ENCODE results near the gene ATP8A2.
A peak's percentile ranks its signal among the peaks of the same experiment; 100 is the strongest.

ATP8A2 gene

DNA sequence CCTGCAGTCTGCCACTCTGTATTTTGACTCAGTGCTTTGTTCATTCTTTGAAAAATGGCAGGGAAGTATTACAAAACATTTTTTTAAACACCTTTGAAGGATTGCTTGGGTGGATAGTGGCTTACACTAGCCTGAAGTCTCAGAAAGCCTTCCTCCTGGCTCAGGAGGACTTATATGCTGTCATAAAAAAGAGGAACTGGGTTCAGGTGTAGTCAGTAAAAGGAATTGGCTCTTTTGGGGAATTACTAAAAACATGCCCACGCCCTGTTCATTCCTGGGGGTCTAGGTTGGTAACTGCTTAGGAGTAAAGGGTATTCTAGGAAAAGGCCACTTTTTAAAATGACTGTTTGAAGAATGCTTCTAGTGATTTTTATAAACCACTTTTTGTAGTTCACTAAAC lies 493.2 kb downstream of the ATP8A2 start:
- DNase-seq = no peak

- no peak for DNase-seq
These were observed 493.6 kb downstream of the ATP8A2 start for GRCh38 chr13:25865391-25865790.

DNA sequence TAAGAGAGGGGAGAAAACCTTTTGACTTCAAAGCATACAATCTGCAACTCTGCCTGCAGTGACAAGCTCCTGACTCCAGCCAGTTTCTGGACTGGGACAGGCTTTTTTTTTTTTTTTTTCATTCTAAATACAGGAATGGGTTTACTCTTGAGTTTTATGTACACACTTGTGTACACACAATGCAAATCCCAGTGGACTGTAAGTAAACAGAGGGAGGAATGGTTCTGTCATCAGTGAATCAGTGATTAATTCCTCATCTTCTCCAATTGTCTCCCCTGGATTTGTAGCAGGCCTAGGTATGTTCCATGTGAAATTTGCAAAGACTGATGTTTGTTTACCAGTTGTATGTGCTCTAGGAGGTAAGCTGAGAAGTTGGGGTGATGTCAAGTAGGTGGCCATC lies 495.3 kb downstream of the ATP8A2 start:
- DNase-seq = no peak

- DNase-seq = no peak
These were observed 496.7 kb downstream of the ATP8A2 start for GRCh38 chr13:25868490-25868889.

DNA sequence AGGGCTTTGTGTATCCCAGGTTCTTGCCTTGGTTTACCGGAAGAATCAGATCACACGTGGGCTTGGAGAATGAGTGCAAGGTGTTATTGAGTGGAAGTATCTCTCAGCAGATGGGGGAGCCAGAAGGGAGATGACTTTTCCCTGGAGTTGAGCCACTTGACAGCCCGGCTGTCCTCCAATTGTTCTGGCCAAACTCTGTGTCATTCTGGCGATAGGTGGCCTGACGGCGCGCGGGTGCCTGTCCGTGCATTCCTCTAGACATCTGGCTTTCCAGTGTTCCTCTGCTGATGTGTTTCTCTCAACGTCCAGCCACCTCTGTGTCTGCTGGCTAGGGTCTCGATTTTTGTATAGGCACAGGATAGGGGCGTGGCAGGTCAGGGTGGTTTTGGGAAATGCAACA lies 498.2 kb downstream of the ATP8A2 start:
- no peak for DNase-seq

DNA sequence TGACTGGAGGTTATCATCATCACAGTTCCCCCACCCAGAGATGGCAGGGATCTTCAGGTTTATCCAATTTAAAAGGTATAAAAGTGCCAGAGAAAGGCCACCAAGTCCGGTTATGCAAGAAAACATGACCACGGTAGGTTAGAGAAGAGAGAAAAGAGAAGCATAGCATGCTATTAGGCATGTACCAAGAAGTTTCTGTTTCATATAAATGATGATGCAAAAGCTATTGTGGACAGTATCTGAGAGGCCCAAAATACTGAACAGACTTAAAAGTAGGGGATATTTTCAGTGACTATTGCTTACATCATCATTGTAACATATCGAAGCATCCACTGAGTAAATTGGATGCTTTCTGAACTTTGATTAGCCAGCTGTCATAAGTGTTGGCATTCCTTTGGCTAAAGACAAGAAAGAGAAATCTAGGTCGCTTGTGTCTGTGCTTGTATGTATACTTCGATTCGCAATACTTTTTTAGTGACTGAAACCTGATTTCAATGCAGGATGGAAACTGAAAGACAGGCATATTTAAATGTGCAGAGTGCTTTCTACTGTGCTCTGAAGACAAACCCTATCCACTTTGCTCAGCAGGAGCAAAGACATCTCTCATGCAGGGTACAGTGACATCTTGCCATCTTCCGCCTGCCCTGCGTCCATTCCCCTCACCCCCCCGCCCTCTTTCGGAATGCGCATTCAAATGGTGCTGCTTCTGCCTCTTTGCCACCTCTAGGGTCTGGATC lies 499.8 kb downstream of the ATP8A2 start:
- DNase-seq = no peak

DNA sequence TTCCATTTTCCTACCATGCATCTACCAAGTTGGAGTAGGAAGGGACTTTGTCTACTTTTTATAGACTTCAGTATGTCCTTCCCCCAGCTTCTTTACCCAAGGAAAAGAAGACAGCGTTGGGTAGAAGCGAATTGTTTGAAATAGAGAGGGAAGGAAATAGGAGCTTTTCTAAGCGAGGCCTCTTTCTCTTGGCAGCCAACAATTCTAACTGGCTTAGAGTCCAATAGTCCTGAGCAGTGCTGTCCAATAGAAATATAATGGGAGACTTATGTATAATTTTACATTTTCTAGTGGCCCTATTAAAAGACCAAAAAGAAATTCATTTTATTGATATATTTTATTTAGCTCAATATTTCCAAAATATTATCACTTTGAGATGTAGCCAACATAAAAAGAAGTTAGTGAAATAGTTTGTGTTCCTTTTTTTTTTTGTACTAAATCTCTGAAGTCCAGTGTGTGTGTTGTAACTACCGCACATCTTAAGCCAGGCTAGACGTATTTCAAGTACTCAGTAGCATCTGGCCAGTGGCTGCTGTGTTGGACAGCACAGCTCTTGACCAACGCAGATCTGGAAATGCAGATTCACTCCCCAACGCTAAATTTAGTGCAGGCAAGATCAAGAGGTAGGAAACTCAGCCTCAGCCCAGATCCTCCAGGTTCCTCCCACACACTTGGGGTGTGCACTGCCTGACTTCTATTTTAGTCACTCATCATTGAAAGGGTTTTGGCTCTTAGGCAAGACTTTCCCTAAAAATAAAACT lies 500.9 kb downstream of the ATP8A2 start:
- no peak for DNase-seq

DNA sequence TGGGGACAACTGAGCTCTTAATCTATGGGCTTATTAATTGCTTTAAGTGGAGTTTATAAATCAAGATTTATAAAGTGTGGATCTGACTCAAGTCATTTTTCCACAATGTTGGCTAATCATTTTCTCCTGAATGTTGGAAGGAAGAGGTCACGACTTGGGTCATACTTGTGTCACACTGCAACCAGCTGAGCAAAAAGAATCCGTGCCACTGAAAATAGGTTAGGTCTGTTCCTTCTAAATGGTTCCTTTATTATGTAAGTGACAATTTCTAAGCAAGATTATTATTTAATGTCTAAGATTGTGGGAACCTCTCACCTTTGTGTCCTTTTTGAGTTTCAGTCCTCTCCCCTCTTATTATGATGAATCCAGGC lies 501.5 kb downstream of the ATP8A2 start:
- DNase-seq = no peak

- DNase-seq = no peak
These were observed 502.4 kb downstream of the ATP8A2 start for GRCh38 chr13:25874064-25874737.

DNA sequence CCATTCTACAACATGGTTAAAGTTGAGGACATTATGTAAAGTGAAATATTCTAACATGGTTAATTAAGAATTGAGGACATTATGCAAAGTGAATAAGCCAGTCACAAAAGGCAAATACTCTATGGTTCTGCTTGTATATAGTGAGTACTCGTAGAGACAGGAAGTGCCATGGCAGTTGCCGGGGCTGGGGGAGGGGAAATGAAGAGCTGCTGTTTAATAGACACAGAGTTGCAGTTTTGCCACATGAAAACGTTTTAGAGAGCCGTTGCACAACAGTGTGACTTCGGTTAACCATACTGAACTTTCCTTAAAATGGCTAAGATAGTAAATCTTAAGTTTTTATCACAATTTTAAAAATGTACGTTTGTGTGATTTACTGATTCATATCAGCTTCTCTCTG lies 503.1 kb downstream of the ATP8A2 start:
- no peak for DNase-seq

GRCh38 chr13:25876247-25876646 lies 504.5 kb downstream of the ATP8A2 start:
- DNase-seq = no peak

DNA sequence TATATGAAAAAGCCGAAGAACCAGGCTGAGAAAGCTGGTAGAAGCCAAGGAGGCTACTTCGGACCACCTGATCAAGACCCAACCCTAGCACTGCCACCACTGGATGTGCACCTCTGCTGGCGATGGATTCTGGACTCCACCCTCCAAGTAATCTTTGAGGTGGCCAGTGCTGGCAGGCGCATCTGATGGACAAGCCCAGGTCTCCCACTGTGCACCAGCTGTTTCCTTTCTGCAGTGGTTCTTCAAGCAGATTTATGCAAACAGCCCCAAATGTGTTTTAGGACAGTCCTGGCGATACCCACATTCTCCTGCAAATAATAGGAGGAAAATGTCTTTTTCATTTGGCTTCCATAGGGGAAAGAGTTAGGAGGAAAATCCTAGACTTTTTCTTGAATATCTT lies 507.7 kb downstream of the ATP8A2 start:
- no peak for DNase-seq

GRCh38 chr13:25881136-25881926 lies 509.6 kb downstream of the ATP8A2 start:
- no peak for DNase-seq

- DNase-seq = peak; percentile 84
These were observed 510.2 kb downstream of the ATP8A2 start for GRCh38 chr13:25881971-25882451.

DNA sequence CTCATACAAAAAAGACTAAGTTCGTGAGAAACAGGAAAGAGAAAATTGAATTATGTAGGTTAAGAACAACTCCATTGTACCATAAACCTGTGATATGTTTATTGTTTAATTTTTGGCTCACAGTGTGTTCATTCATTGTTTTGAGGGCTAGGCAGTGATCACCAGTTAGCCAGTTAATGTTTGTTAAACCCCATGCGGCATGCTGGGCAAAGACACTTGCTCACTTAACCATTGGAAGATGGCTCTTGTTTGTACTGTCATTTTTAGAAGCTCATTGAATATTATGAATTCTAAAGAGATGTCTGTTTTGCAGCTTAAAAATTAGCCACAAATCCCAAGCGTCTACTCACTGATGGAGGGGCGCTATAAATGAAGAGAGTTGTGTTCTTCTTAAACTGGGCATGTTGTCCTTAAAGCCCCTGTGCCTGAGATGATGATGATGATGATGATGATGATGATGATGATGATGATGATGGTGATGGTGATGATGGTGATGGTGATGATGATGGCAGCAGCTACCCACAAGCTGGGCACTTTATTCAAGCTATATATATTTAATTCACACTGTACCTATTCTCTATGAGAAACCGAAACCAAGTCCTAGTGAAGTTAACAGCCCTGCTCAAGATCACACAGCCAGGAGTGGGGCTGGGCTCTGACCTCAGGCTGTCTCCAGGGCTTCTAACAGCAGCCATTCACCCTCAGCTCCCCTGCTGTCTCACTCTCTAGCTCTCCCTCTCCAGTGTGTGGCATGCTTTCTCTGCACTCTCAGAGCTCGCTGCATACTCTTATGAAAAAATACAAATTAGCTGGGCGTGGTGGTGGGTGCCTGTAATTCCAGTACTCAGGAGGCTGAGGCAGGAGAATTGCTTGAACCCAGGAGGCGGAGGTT lies 510.9 kb downstream of the ATP8A2 start:
- no peak for DNase-seq

GRCh38 chr13:25885418-25885817 lies 513.6 kb downstream of the ATP8A2 start:
- DNase-seq = no peak

GRCh38 chr13:25886438-25887214 lies 514.9 kb downstream of the ATP8A2 start:
- no peak for DNase-seq

GRCh38 chr13:25887962-25888655 lies 516.3 kb downstream of the ATP8A2 start:
- DNase-seq = no peak

DNA sequence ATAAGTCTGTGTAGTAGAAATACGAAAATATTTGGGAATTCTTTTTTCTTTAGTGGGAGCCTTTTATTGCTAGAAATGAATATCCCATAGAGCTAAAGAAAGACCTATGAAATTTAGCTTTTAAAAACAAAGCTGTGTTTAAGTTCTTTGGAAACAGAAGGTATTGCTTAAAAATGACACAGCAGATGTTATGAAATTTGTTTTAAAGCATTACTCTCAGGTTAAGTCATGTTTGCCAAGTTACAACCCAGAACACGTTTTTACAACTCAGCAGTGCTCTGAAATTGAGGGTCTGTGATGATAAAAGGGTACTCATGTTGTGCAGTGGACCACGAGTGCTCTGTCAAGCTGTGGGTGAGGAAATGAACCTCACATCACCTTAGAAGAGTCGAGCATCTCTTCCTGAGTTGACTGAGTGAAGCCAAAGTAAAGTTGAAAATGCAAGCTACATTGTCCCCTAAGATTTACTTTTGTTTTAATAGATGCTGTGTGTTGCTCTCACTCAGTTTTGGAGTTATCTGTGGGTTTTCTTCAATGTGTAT lies 519.0 kb downstream of the ATP8A2 start:
- no peak for DNase-seq

DNA sequence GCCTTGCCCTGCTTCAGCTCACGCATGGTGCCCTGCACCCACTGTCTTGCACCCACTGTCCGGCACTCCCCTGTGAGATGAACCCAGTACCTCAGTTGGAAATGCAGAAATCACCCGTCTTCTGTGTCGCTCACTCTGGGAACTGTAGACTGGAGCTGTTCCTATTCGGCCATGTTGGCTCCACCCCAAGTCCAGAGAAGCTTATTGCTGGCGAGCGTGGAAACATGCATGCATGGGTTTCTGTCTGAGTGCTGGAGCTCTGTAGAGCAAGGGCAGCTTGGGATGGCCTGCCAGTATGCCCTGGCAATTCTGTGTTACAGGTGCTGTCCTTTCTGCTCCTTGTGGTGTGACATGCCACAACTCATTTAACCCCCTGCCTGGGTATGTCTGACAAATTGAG lies 527.2 kb downstream of the ATP8A2 start:
- no peak for DNase-seq
